CD4-positive, alpha-beta T cell (primary cell): ENCODE data around the gene TBL2. TPM values are rescaled to one million over a fixed set of nuclear protein-coding genes. Genes with fewer than 3 reads are reported as not detected.

Experiments used
- ATAC-seq: fragments of 200-7000 bp; cut with Tn5 transposase; one replicate; pipeline ENCODE4 v1.10.0; 2022; ENCODE audit warnings: mild to moderate bottlenecking; ENCODE audit not compliant: poor library complexity
- CTCF ChIA-PET: fragments of 350-600 bp; sonication (Branson Sonifier 250); formaldehyde crosslinking; loops from one replicate; lab custom pipeline; 2021; ENCODE audit warnings: antibody characterized with exemption, inconsistent platforms; lab: Charles Lee
- POLR2A ChIA-PET: fragments of 350-600 bp; sonication (Branson Sonifier 250); formaldehyde crosslinking; loops from one replicate; lab custom pipeline; 2021; ENCODE audit warnings: antibody characterized with exemption, inconsistent platforms; lab: Charles Lee
- DNase-seq, 14 experiments: peaks; one replicate each; pipeline ENCODE4 v3.0.0-alpha.2; 2013 to 2020; ENCODE audit warnings: mixed read lengths in 2 of 14
- H3K27ac ChIP-seq, 2 donors: one replicate each; pipeline versions ENCODE4 v1.5.1 to v1.7.0; 2013; ENCODE audit warnings: low read length in 2 of 2, low read depth in 1 of 2, mild to moderate bottlenecking in 1 of 2
- H3K27me3 ChIP-seq, 2 experiments: 1 replicate in 1 of 2; 2 replicates in 1 of 2; pipeline versions ENCODE4 v1.6.1 to v1.7.0; 2013; ENCODE audit warnings: low read length in 2 of 2, control low read depth in 1 of 2, mild to moderate bottlenecking in 1 of 2, moderate library complexity in 1 of 2; ENCODE audit not compliant: insufficient read depth in 2 of 2, control insufficient read depth in 1 of 2
- H3K36me3 ChIP-seq: one replicate; pipeline ENCODE4 v1.6.1; 2013; ENCODE audit warnings: low read length, control low read depth; ENCODE audit not compliant: insufficient read depth
- H3K4me1 ChIP-seq: one replicate; pipeline ENCODE4 v1.6.1; 2013; ENCODE audit warnings: low read length, control low read depth; ENCODE audit not compliant: insufficient read depth
- H3K4me3 ChIP-seq: one replicate; pipeline ENCODE4 v1.5.1; 2013; ENCODE audit warnings: mild to moderate bottlenecking, low read length, moderate library complexity
- H3K9me3 ChIP-seq, 2 experiments: 1 replicate in 1 of 2; 2 replicates in 1 of 2; pipeline versions ENCODE4 v1.6.1 to v1.7.0; 2013; ENCODE audit warnings: low read length in 2 of 2, mild to moderate bottlenecking in 2 of 2, control low read depth in 1 of 2, moderate library complexity in 1 of 2; ENCODE audit not compliant: control insufficient read depth in 1 of 2, insufficient read depth in 1 of 2
- H3K27ac Mint-ChIP-seq: one replicate; pipeline ENCODE4 v1.8.0; 2020; ENCODE audit warnings: mixed read lengths
- H3K27me3 Mint-ChIP-seq: one replicate; pipeline ENCODE4 v1.8.0; 2021; ENCODE audit warnings: mixed read lengths
- H3K36me3 Mint-ChIP-seq: one replicate; pipeline ENCODE4 v1.8.0; 2021; ENCODE audit warnings: low read depth, mixed read lengths
- H3K4me1 Mint-ChIP-seq: one replicate; pipeline ENCODE4 v1.8.0; 2021; ENCODE audit warnings: low read depth, mixed read lengths
- H3K4me3 Mint-ChIP-seq: one replicate; pipeline ENCODE4 v1.8.0; 2020; ENCODE audit warnings: mild to moderate bottlenecking, mixed read lengths
- H3K9me3 Mint-ChIP-seq: one replicate; pipeline ENCODE4 v1.8.0; 2020; ENCODE audit warnings: mixed read lengths
- intact Hi-C, 2 experiments: fragments of 100-400 bp; cut with DNase I in 1 of 2; cut with micrococcal nuclease in 1 of 2; formaldehyde crosslinking; loops; one replicate each; pipeline versions ENCODE4 v1.15.1 to v1.9.0; 2023 to 2025; cut with DNase I, micrococcal nuclease
- total RNA-seq, 174 experiments: library from RNA in 2 of 174; stranded (reverse) in 2 of 174; gene quantifications; one replicate each; pipeline ENCODE4 v1.2.3 and lab custom pipeline; 2021 to 2026
- TF ChIP-seq, protein P1 (sequence below): fragments of 200-600 bp; IDR thresholded peaks from one replicate; pipeline ENCODE4 v1.8.0; 2022; ENCODE audit warnings: antibody characterized with exemption, mild to moderate bottlenecking

Gene TBL2
- total RNA-seq, 2 experiments from 2014 or later = 25.2 to 27.2 TPM

DNA sequence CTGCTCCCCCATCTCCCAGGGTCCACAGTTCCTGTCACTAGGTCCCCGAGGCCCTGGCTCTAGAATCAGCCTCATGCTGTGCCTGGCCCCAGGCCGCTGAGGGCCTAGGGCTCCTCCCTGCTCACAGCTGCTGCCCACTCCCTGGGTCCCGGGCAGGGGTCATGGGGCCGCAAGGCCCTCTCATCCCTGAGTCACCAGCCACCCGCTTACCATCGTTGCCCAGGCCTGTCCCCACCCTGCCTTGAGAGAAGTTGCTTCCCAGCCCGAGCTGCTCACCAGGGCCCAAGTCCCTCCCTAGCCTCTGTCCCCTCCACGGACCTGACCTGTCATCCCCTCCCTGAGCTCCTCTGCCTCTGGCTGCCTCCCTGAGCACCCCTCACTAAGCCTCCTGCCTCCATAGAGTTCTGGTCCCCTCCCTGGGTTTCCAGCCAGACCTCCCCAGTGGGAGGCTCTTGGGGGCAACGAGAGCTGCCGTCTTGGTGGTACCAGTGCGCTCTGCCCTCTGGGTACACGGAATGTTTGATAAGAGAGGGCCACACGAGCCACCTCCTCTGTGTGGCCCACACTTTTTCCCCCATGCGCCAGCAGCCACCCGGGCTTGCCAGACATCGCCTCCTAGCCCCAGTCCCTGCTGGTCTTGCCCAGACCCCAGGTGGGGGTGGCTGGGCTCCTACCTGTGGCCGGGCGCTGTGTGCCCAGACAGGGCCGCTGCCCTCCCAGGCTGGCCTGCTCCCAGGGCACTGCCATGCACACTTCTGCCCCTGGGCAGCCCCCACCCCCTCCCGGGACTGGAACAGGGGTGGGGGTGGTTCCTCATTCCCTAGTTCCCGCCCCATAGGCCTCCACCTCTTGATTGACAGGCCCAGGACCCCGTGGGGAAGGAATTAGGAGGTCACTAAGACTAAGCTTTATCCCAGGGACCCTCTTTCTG lies 24.6 kb upstream of the TBL2 start:
- H3K4me3 ChIP-seq = no peak overlapping the region
- Mint-ChIP-seq H3K36me3 (no peaks in the 10 kb centered on the region), H3K27me3 (peaks cover 24% of the 10 kb centered on the region), H3K9me3 (no peaks in the 10 kb centered on the region), H3K27ac (no peak overlapping the region), H3K4me1 (no peaks in the 10 kb centered on the region), H3K4me3 (no peak overlapping the region)
- intact Hi-C loops = no loop called here
- no peak overlapping the region for H3K27ac ChIP-seq
- H3K27me3 ChIP-seq = peaks cover 0 to 13% of the 10 kb centered on the region in 2 experiments
- CTCF ChIA-PET = interaction anchor here (0.9 kb wide), 1 partner anchor 122 kb away, joined by 3 read pairs; no protein-coding TSS in a partner anchor
- DNase-seq = no peak
- POLR2A ChIA-PET = no interaction called here
- H3K9me3 ChIP-seq = peaks cover 0 to 16% of the 10 kb centered on the region in 2 experiments
- ATAC-seq = no peak
- H3K36me3 ChIP-seq = no peaks in the 10 kb centered on the region
- TF ChIP-seq, protein P1, sequence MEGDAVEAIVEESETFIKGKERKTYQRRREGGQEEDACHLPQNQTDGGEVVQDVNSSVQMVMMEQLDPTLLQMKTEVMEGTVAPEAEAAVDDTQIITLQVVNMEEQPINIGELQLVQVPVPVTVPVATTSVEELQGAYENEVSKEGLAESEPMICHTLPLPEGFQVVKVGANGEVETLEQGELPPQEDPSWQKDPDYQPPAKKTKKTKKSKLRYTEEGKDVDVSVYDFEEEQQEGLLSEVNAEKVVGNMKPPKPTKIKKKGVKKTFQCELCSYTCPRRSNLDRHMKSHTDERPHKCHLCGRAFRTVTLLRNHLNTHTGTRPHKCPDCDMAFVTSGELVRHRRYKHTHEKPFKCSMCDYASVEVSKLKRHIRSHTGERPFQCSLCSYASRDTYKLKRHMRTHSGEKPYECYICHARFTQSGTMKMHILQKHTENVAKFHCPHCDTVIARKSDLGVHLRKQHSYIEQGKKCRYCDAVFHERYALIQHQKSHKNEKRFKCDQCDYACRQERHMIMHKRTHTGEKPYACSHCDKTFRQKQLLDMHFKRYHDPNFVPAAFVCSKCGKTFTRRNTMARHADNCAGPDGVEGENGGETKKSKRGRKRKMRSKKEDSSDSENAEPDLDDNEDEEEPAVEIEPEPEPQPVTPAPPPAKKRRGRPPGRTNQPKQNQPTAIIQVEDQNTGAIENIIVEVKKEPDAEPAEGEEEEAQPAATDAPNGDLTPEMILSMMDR = no peak
- H3K4me1 ChIP-seq = peaks cover 8% of the 10 kb centered on the region

DNA sequence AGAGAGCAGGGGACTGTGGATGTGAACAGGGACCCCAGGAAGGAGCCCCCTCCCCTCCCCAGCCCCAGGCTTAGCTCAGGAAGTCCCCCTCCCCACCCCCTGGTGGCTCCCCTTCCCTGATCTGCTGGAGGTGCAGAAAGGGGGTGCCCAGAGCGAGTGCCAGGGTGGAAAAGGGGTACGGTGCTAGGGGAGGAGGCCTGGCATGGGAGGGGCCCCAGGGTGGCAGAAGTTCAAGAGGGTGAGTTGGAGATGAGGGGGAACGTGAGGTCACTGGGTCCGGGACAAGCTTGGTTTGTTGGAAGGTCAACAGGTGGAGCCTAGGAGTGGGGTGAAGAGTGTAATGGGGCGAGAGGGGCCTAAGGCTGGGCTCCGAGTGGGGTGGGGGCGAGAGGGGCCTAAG lies 21.5 kb upstream of the TBL2 start:
- H3K4me1 ChIP-seq = no peaks in the 10 kb centered on the region
- no peak overlapping the region for H3K4me3 ChIP-seq
- intact Hi-C loops = no loop called here
- no peaks in the 10 kb centered on the region for H3K36me3 Mint-ChIP-seq
- ChIA-PET CTCF (interaction anchor here (1.1 kb wide), 1 partner anchor 125 kb away, joined by 3 read pairs; no protein-coding TSS in a partner anchor), POLR2A (no interaction called here)
- no peak overlapping the region for H3K27ac ChIP-seq
- H3K4me3 Mint-ChIP-seq = no peak overlapping the region
- H3K4me1 Mint-ChIP-seq = no peaks in the 10 kb centered on the region
- DNase-seq (no peak), ATAC-seq (no peak)
- H3K27me3 Mint-ChIP-seq = peaks cover 23% of the 10 kb centered on the region
- TF ChIP-seq, protein P1 = no peak
- peaks cover 0 to 9% of the 10 kb centered on the region in 2 experiments for H3K27me3 ChIP-seq
- H3K9me3 ChIP-seq = peaks cover 0 to 9% of the 10 kb centered on the region in 2 experiments
- H3K9me3 Mint-ChIP-seq = no peaks in the 10 kb centered on the region
- H3K36me3 ChIP-seq = no peaks in the 10 kb centered on the region
- no peak overlapping the region for H3K27ac Mint-ChIP-seq

DNA sequence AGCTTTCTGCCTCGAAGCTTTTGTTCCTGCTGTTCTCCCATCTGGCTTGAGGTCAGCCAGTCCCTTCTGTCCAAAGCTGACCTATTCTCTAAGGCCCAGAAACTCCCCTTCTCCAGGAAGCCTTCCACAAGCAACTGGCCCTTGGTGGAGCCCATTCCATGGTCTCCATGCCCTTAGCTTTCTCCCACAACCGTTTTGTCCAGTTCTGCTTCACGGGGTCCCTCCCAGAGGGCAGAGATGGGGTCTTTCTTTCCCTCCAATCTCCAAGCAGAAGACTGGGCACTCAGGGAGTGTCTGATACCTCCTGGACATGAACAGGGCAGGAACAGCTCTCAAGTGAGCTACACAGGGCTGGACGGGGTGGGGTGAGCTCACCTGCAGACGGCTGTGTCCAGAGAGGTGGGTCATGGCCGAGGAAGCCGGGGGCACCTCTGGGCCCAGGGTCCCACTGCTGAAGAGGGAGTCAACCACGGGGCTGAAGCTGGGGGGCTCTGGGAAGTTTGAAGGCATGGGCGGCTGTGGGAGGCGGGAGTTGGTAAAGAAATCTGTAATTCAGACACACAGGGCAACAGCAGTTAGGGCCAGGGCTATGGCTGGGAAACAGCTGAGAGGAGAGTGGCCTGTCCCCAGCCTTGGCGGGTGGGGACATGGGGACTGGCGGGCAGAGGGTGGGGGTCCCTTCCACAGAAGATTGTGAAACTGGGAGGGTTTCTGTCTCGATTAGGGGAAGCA lies 20.9 kb upstream of the TBL2 start:
- peaks cover 23% of the 10 kb centered on the region for H3K27me3 Mint-ChIP-seq
- no peak overlapping the region for H3K4me3 Mint-ChIP-seq
- Histone ChIP-seq H3K27ac (no peak overlapping the region), H3K9me3 (peaks cover 0 to 9% of the 10 kb centered on the region in 2 experiments), H3K4me1 (no peaks in the 10 kb centered on the region), H3K36me3 (no peaks in the 10 kb centered on the region), H3K4me3 (no peak overlapping the region), H3K27me3 (peaks cover 0 to 9% of the 10 kb centered on the region in 2 experiments)
- H3K36me3 Mint-ChIP-seq = no peaks in the 10 kb centered on the region
- no peak for ATAC-seq
- no peaks in the 10 kb centered on the region for H3K4me1 Mint-ChIP-seq
- CTCF ChIA-PET = interaction anchor here (1.1 kb wide), 1 partner anchor 126 kb away, joined by 3 read pairs; no protein-coding TSS in a partner anchor
- no peak for DNase-seq
- POLR2A ChIA-PET = no interaction called here
- H3K27ac Mint-ChIP-seq = no peak overlapping the region
- TF ChIP-seq, protein P1 = no peak
- intact Hi-C loops = no loop called here
- no peaks in the 10 kb centered on the region for H3K9me3 Mint-ChIP-seq
